GM19035 (cell line): ENCODE results near the gene TARP.
"Not testable (repeated sequence)": the region's sequence is repeated elsewhere in the genome, so short reads cannot be mapped to it uniquely, and the experiment has no call there.

Source experiments
- ATAC-seq: cut with Tn5 transposase; IDR thresholded peaks from one replicate; pipeline ENCODE4 v1.9.1; 2021; ENCODE audit not compliant: unreplicated experiment

Gene TARP

GRCh38 chr7:38263274-38263673 lies 10.2 kb downstream of the TARP start:
- not testable (repeated sequence) for ATAC-seq

DNA sequence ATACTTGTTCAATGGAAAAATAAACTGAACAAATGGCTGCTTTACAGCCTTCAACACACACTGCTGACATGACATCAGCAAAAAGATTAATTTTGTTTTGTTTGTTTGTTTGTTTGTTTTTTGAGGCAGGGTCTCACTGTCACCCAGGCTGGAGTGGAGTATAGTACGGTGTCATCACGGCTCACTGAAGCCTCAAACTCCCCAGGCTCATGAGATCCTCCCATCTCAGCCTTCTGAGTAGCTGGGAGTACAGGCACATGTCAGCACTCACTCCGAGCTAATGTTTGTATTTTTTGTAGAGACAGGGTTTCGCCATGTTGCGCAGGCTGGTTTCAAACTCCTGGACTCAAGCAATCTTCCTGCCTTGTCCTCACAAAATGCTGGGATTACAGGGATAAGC lies 10.9 kb downstream of the TARP start:
- no peak for ATAC-seq

- ATAC-seq, result not testable (repeated sequence)
These were observed 11.4 kb downstream of the TARP start for GRCh38 chr7:38262026-38262425.

DNA sequence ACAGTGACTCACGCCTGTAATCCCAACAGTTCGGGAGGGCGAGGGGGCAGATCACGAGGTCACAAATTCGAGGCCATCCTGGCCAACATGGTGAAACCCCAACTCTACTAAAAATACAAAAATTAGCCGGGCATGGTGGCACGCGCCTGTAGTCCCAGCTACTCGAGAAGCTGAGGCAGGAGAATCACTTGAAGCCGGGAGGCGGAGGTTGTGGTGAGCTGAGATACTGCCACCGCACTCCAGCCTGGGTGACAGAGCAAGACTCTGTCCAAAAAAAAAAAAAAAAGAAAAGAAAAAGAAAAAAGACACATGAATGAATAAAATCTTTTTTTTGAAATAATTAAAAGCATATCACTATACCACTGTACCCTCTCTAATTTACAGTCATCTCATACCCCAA lies 11.8 kb downstream of the TARP start:
- not testable (repeated sequence) for ATAC-seq

DNA sequence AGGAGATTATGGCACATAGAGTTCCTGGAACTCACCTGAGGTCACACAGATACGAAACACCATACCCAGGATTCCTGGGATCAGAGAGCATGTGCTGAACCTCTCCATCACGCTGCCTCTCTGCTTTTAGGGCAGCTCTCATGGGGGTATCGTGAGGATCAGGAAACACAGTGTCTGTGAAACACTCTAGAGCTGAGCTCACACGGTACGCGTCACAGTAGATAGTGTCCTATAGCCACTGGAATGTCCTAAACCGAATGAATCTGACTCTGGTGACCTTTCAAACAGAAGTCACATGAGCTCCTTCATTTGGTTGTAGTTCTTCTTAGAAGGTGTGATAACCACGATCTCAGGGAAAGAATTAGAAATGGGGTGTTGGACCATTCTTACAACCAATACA lies 14.3 kb downstream of the TARP start:
- ATAC-seq, result not testable (repeated sequence)

DNA sequence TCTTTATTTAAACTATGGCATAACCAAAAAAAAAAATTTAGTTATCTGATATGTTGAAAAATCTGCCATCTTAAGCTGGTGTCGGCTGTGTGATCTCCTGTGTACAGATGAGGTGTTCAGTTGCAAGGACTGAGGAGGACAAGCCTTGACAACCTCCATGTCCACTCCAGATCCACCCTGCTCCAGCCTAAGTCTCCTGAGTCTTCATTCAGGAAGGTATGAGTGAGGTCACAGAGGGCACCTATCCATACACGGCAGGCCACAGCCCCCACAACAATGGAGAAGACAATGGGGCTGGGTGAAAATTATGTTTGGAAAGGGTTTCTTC lies 16.1 kb downstream of the TARP start:
- ATAC-seq, result no peak

GRCh38 chr7:38249849-38250248 lies 23.6 kb downstream of the TARP start:
- peak; percentile 68 for ATAC-seq

DNA sequence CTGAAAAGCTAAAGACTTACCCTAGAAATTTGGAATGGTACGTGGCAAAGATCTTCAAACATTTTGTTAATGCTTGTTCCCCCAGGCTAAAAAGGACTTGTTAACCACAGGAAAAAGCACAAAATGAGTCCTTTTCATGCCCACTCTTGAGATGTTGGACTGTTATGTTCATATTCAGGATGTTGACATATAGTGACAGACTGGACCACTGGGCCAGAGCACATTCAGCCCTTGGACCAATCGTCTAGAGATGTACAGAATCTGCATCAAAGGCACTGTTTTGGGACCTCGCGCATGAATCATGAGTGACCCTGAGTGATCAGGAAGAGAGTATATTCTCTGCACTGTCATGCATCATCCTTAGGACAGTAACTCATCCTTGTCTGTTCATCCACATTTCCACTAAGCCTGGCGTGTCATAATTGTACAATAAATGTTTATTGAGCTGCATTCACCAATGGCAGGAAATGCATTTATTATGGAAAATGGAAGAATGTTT lies 25.3 kb downstream of the TARP start:
- ATAC-seq, result no peak

GRCh38 chr7:38245409-38245977 lies 27.9 kb downstream of the TARP start:
- no peak for ATAC-seq

DNA sequence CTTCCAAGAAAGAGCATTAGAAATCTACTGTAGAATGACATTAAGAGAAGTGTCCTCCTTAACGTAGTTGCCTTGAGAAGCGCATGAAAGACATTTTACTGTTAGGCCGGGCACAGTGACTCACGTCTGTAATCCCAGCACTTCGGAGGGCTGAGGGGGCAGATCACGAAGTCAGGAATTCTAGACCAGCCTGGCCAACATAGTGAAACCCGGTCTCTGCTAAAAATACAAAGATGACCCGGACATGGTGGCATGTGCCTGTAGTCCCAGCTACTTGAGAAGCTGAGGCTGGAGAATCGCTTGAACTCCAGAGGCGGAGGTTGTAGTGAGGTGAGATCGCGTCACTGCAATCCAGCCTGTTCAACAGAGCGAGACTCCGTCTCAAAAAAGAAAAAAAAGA lies 28.9 kb downstream of the TARP start:
- ATAC-seq, result no peak

DNA sequence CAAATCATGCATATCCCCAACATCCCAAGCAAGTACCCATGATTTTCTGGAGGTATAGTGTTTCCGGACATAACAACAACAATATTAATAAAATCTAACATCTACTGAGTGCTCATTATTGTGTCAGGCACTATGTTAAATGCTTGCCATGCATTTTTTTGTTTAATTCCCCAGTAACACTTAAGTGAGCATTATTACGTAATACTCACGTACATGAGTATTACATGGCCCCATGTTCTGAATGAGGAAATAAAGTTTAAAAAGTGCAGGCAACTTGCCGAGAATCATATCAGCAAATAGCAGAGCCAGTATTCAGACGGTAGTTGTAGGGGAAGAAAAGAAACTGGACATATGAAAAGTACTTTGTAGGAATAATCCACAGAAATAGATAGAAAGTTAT lies 30.1 kb downstream of the TARP start:
- ATAC-seq, result not testable (repeated sequence)

DNA sequence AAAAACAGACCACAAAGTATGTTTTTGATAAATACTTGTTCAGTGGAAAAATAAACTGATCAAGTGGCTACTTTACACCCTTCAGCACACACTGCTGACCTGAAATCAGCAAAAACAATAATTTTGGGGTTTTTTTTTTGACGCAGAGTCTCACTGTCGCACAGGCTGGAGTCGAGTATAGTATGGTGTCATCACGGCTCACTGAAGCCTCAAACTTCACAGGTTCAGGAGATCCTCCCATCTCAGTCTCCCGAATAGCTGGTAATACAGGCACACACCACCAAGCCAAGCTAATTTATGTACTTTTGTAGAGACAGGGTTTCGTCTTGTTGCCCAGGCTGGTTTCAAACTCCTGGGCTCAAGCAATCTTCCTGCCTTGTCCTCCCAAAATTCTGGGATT lies 30.6 kb downstream of the TARP start:
- ATAC-seq, result no peak

DNA sequence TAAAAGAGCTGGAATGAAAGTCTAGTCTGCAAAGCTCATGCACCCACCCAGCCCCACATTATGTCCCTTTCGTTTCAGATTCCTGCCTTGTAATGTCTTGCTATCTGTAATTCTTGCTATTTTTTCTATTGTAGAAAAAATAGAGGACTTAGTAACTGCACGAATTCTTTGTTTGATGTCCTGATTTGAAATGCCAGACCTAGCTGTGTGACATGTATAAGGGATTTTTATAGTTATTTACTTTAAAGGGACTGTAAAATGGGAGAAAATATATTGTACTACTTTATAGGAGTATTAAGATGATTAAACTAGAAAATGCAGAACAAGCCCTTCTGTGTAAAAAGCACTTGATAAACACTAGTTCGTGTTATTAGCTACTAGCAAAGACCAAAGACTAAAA lies 32.4 kb downstream of the TARP start:
- ATAC-seq, result no peak

- not testable (repeated sequence) for ATAC-seq
These were observed 34.3 kb downstream of the TARP start for GRCh38 chr7:38239129-38239528.

DNA sequence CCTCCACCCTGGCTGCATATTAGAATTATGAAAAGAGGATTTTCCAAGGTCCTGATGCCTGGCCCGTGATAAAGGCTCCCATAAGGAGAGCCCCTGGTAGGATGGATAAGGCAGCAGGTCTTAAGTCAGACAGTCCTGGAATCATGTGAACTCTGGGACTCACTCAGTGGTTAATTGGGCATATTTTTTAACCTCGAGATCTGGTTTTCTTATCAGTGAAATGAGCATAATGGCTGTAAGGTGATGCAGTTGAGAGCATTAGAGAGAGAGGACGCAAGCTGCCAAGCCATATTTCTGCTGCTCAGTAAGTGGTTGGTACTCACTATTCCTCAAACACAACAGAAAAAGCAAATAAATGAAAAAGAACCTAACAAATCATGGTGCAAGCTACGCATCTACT lies 37.8 kb downstream of the TARP start:
- ATAC-seq, result no peak

GRCh38 chr7:38234759-38235158 lies 38.7 kb downstream of the TARP start:
- ATAC-seq, result not testable (repeated sequence)

DNA sequence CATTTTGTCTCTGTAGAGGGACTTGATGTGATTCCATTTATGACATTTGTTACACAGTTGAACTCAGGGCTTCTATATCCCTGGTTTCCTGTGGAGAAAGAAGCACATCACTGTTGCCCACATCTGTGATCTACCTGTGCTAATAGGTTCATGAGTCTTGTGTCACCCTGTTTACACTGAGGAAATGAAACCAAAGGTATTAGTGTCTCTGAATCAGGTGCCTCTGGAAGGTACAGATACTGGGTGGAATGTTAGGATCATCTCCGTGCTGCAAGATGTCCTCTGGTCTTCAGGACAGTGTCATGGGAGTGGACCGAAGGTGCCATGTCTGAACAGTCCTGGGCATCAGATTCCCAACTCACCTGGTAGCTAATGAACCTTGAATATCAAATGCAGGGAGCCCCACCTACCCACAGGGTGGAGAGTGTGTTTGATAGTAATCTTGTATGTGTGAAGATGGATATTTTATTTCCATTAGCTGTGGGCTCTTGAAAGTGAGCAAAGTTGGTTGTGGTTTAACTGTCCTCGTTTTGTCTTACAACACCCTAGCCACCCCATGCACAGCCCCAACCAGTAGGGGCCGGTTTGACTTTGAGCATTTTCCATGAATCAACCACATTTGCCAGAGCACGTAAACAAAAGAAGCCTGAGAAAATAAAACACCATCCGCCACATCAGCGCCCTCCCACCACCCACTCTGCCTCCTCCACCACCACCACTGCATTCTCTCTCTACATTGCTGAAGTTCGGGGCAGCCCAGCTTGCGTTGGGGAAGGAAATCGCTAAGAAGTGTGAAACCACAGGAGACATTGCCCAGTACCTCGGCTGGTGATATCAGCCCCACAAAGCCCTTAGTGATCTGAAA lies 40.7 kb downstream of the TARP start:
- ATAC-seq, result peak; percentile 79

GRCh38 chr7:38229884-38230642 lies 43.4 kb downstream of the TARP start:
- ATAC-seq, result no peak

DNA sequence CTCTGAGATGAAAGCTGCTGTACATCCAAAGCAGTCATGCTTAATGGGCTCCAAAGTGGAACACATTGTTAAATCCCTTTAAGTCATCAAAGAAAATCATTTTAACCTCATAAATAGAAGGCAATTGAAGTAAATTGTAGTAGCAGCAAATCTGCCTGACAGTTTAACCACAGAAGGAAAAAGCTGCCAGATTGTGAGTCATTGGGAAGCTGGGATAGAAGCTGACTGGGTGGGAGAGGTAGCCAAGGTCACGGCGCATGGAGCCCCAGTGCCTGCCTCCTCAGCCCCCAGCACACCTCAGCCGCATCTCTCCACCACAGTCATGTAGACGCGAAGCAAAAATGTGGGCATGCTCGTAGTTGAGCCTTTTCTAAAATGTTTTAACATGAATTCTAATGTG lies 44.0 kb downstream of the TARP start:
- no peak for ATAC-seq

DNA sequence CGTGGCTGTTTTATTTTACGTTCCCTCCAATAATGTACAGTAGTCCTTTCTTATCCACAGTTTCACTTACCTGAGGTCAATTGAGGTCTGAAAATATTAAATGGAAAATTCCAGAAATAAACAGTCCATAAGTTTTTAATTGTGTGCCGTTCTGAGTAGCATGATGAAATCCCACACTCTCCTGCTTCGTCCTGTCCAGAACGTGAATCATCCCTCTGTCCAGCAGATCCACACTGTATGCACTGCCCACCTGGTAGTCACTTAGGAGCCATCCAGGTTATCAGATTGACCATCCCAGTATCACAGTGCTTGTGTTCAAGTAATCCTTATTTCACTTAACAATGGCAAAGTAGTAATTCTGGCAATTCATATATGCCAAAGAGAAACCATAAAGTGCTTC lies 49.0 kb downstream of the TARP start:
- ATAC-seq, result no peak

- no peak for ATAC-seq
These were observed 50.1 kb downstream of the TARP start for GRCh38 chr7:38223306-38223705.
